ENCODE data around the gene GALNT10. TPM values are rescaled to one million over a fixed set of nuclear protein-coding genes. Genes with fewer than 3 reads are reported as not detected.

Gene GALNT10
- total RNA-seq, 1 donor from 2014 or later = 23.5 TPM

DNA sequence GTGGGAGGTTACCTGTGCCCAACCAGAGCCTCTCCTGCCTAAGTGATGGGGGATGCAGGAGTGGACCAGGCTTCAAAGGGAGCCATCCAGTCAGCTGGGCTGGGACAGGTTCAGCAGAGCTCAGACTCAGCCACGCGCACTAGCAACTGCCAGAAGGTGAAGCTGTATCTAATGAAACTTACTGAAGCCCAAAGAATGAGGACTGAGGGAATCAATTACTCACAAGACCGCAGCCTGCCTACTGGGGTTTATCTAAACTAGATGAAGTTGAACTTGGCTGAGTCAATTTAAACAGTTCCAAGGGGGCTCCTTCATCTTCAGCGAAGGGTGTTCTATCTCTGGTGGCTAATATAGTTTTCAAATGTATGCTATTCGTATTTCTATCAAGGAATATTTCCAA, 276.1 kb downstream of the GALNT10 start:
- DNase-seq (ENCODE audit: low read depth) = no peak
- no peak overlapping the region for H3K4me3 ChIP-seq (ENCODE audit: low read depth, low read length)
- TF ChIP-seq, protein P1, sequence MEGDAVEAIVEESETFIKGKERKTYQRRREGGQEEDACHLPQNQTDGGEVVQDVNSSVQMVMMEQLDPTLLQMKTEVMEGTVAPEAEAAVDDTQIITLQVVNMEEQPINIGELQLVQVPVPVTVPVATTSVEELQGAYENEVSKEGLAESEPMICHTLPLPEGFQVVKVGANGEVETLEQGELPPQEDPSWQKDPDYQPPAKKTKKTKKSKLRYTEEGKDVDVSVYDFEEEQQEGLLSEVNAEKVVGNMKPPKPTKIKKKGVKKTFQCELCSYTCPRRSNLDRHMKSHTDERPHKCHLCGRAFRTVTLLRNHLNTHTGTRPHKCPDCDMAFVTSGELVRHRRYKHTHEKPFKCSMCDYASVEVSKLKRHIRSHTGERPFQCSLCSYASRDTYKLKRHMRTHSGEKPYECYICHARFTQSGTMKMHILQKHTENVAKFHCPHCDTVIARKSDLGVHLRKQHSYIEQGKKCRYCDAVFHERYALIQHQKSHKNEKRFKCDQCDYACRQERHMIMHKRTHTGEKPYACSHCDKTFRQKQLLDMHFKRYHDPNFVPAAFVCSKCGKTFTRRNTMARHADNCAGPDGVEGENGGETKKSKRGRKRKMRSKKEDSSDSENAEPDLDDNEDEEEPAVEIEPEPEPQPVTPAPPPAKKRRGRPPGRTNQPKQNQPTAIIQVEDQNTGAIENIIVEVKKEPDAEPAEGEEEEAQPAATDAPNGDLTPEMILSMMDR (conservative IDR thresholded peaks at IDR 0.05; ENCODE audit: low read depth, low read length) = no peak

DNA sequence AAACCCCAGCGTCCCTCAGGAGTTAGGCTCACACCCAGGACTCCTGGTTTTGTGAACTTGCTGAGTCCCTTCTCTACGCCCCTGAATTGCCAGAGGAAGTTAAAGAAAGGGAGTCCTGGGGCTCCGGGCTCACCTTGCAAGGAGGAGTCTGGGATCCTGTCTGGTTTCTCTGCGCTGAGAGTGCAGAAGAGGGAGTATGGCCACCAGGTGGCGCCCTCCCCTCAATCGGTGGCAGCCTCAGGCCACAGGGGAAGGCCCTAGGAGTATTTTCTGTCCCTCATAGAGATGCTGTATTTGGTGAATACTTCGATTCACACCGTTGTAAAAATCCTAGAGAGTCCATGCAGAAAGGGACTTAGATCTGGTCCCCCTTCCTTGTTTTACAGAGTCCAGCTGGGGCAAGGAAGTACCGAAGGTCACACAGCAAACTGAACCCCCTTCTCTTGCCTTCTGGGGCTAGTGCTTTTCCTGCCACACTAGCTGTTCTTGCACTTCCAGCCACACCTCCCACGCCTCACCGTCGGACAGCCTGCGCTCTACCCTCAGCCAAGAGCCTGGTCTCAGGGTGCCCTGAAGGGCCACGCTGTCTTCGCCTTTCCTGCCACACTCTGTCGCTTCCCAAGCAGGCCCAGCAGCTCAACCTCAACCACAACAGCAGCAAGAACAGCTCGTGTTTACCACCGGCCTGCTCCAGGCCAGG, 277.3 kb downstream of the GALNT10 start:
- TF ChIP-seq, protein P1 (conservative IDR thresholded peaks at IDR 0.05; ENCODE audit: low read depth, low read length) = peak; percentile 90
- H3K4me3 ChIP-seq (ENCODE audit: low read depth, low read length) = no peak overlapping the region
- no peak for DNase-seq (ENCODE audit: low read depth)

DNA sequence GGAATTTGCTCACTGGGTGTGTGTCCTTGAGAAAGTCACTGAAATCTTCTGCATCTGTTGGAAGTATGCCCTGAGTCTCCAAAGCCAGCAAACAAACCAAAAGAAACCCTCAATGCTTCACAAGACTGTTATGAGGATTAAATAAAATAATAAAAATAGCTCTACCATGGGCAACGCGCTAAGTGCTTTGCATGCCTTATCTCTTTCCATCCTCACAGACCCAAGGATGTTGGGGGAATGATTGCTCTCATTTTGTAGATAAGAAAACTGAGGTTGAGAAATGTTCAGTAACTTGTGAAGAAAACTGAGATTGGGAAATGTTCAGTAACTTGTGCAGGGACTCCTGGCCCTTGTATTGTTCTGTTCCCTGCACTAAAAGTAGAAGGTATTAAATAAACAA, 279.6 kb downstream of the GALNT10 start:
- TF ChIP-seq, protein P1 (conservative IDR thresholded peaks at IDR 0.05; ENCODE audit: low read depth, low read length) = no peak
- no peak overlapping the region for H3K4me3 ChIP-seq (ENCODE audit: low read depth, low read length)
- no peak for DNase-seq (ENCODE audit: low read depth)

Other genes with a start within 250 kb of the GALNT10 start
- gene FAM114A2, start 151.8 kb upstream of the GALNT10 start, total RNA-seq = 5.5 and 13.1 TPM in 2 replicates
- gene MFAP3, start 151.8 kb upstream of the GALNT10 start, total RNA-seq = 13.9 and 35.3 TPM in 2 replicates